H1 (cell line): Measurements from ENCODE around the gene NELL1. TPM values are rescaled to one million over a fixed set of nuclear protein-coding genes. Genes with fewer than 3 reads are reported as not detected.

Source experiments
- POLR2AphosphoS5 ChIP-seq: IDR thresholded peaks from 2 replicates; pipeline ENCODE4 v1.6.1; 2011; ENCODE audit warnings: low read depth, low read length
- polyA plus RNA-seq, 7 experiments: library from polyadenylated mRNA; depleted of rRNA in 3 of 7; stranded (reverse) in 5 of 7; unstranded in 2 of 7; fragments of >200 nt in 5 of 7; fragments of 200-250 nt in 2 of 7; gene quantifications; 1 replicate in 5 of 7; 2 replicates in 1 of 7; 4 replicates in 1 of 7; pipeline versions ENCODE4 v1.2.1 to v1.2.3, GENCODE V29; 2011 to 2013; ENCODE audit warnings: missing spikeins in 2 of 7, mixed read lengths in 2 of 7
- total RNA-seq: library from RNA; stranded (reverse); fragmentation: NEBNext Ultra II Directional; extraction: Animal tissue kit (Norgen Biotek cat#: 25700); gene quantifications from 2 replicates; pipeline ENCODE4 v1.2.1, GENCODE V29; 2021

NELL1 gene
- total and polyA plus RNA-seq, 2 of the 8 experiments (the other 6 are each of a cell fraction or from before 2014, with no cell fraction given) = 0.21 TPM; not detected in 1

GRCh38 chr11:20990447-20990846 lies 321.1 kb downstream of the NELL1 start (continued):
- TF ChIP-seq POLR2AphosphoS5 = no peak
